ENCODE results near the gene HERC2. TPM values are rescaled to one million over a fixed set of nuclear protein-coding genes. Genes with fewer than 3 reads are reported as not detected.

The HERC2 gene
- polyA plus RNA-seq, 3 donors from 2014 or later = 4.8 to 13.9 (median 7.6) TPM

DNA sequence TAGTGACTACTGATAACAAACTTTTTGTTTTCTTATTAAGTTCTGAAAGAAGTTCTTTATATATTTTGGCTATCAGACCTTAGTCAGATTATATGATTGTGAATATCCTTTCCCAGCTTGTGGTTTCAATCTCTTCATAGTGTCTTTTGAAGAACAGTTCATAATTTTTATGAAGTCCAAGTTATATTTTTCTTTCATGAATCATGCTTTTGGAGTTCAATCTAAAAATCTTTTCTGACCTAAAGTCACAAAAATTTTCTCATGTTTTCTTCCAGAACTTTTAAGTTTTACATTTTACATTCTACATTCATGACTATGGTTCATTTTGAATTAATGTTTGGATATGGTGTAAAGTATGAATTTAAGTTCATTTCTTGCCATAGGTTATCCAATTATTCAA, 188.7 kb downstream of the HERC2 start:
- Mint-ChIP-seq H3K4me3 (no peak overlapping the region), H3K36me3 (peaks cover 7 to 32% (median 19%) of the 10 kb centered on the region in 3 donors), H3K27me3 (ENCODE audit: low read depth in 3 of 3) (peaks cover 0 to 2% (median 2%) of the 10 kb centered on the region in 3 donors), H3K9me3 (no peaks in the 10 kb centered on the region), H3K27ac (no peak overlapping the region), H3K4me1 (peaks cover 15 to 23% of the 10 kb centered on the region in 2 donors)
- DNase-seq = no peak

DNA sequence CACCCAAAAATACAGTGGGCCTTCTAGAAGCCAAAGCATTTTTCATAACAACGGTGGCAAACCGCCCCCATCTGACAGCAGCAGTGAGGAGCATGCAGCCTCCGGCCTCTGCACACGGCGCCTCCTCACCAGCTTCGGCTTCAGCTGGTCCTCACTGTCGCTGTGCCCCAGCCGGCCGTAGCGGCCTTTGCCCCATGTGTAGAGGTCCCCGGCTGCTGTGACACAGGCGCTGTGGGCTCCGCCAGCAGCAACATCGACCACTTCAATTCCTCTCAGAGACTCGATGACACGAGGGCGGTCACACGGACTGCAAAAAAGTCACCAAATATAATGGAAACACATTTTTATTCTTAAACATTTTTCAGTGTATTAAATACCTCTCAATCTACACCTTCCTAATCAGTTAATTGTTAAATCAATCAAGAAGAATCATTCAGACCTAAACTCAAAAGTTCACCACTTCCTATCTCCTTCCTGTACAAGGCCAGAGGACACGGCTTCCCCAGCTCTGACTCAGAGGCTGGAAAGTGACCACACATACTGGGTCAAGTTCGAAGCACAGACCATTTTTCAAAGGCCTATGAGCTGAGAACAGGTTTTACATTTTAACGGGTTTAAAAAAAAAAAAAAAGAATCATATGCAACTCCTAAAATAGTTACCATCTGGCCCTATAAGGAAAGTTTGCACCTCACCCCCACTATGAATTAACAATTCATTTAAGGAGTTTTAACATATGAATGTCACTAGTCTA, 189.3 kb downstream of the HERC2 start:
- peak overlapping the region in 1 of 6 donors; percentile 66 for H3K27ac Mint-ChIP-seq
- no peaks in the 10 kb centered on the region for H3K9me3 Mint-ChIP-seq
- no peak overlapping the region for H3K4me3 Mint-ChIP-seq
- peaks cover 15 to 22% of the 10 kb centered on the region in 2 donors for H3K4me1 Mint-ChIP-seq
- peaks cover 0 to 4% (median 2%) of the 10 kb centered on the region in 3 donors for H3K27me3 Mint-ChIP-seq (ENCODE audit: low read depth in 3 of 3)
- no peak for DNase-seq
- H3K36me3 Mint-ChIP-seq = peaks cover 11 to 28% (median 20%) of the 10 kb centered on the region in 3 donors

DNA sequence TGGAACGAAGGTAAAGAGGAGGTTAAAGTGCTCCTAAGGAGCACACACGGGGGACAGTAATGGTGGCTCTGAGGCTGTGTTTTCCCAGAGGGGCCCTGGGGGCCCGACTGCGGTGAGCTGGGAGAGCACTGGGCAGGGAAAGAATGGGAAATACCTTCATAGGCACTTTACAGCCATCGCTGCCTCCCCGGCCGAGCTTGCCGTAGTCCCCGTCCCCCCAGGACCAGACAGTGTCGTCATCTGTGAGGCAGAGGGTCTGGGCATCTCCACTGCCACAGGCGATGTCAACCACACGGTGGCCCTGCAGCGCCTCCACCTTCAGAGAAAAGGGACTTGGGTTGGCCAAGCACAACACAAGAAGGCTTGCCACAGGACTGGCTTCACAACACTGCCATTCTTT, 190.0 kb downstream of the HERC2 start:
- Mint-ChIP-seq H3K36me3 (peaks cover 11 to 27% (median 16%) of the 10 kb centered on the region in 3 donors), H3K9me3 (no peaks in the 10 kb centered on the region), H3K4me3 (no peak overlapping the region), H3K4me1 (peaks cover 12 to 15% of the 10 kb centered on the region in 2 donors), H3K27ac (no peak overlapping the region), H3K27me3 (ENCODE audit: low read depth in 3 of 3) (peaks cover 0 to 4% (median 2%) of the 10 kb centered on the region in 3 donors)
- no peak for DNase-seq

DNA sequence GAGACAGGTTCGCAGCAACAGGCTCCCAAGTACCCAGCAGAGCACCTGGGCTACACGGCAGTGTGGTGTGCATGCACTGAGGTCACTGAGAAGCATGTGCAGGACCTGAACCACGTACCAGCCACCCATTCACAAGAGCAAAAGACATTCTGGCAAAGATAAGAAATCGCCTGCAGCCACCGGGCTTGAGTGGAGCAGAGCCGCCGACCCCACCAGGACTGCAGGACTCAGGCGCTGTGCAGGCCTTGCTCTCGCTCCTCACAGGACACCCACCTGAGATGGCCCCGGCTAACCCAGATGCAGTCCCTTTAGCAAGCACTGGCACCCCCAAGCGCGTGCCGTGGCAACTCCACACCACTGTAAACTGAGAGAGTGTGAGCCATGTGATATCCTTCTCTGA, 190.6 kb downstream of the HERC2 start:
- H3K36me3 Mint-ChIP-seq = peaks cover 11 to 22% (median 16%) of the 10 kb centered on the region in 3 donors
- no peak for DNase-seq
- H3K4me3 Mint-ChIP-seq = no peak overlapping the region
- H3K9me3 Mint-ChIP-seq = no peaks in the 10 kb centered on the region
- peaks cover 0 to 4% (median 2%) of the 10 kb centered on the region in 3 donors for H3K27me3 Mint-ChIP-seq (ENCODE audit: low read depth in 3 of 3)
- no peak overlapping the region for H3K27ac Mint-ChIP-seq
- H3K4me1 Mint-ChIP-seq = peaks cover 7 to 9% of the 10 kb centered on the region in 2 donors

DNA sequence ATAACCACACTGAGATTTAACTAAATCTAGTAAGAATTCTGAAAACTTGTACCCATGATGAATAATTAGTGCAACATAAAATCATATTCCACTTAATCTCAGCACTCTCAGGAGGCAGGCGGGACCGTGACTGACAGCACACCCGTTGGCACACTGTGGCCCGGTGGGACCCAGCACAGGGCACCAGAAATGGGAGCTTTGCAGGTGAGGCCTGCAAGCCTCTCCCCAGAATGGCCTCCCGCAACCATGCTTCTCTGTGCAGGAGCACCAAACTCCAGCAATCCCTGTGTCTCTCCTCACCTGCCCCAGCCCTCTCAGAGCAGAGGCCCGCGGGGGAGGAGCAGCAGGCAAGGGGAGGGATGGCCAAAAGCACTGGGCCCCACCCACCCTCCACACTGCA, 191.3 kb downstream of the HERC2 start:
- peaks cover 0 to 2% of the 10 kb centered on the region in 2 donors for H3K4me1 Mint-ChIP-seq
- no peak for DNase-seq
- no peak overlapping the region for H3K27ac Mint-ChIP-seq
- no peaks in the 10 kb centered on the region for H3K9me3 Mint-ChIP-seq
- H3K36me3 Mint-ChIP-seq = peaks cover 11 to 22% (median 15%) of the 10 kb centered on the region in 3 donors
- H3K27me3 Mint-ChIP-seq (ENCODE audit: low read depth in 3 of 3) = peaks cover 0 to 4% (median 2%) of the 10 kb centered on the region in 3 donors
- no peak overlapping the region for H3K4me3 Mint-ChIP-seq

DNA sequence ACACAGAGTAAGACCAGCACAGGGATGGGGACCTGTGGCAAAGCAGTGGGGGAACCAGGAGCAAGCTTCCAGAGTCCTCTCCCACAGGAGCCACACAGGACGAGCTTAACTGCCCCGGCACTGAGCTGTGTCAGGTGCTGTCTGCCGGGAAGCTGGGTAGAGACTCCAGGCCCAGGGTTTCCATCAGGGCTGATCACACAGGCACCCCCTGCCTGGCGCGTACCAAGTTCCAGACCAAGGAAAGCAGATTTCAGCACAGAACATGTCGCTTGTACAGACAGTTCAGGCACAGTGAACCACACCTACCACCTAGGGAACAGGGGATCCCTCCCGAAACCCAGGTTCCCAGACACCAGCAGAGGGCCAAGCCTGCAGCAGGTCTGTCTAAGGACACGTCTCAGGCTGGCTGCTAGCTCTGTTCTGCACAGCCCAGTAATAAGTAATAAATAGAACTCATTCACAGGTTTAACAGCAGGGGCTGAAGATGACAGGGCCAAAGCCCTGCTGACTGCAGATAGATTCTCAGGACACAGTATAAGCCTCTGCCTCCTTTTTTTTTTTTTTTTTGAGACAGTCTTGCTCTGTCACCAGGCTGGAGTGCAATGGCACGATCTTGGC, 192.6 kb downstream of the HERC2 start:
- Mint-ChIP-seq H3K27ac (no peak overlapping the region), H3K4me1 (no peaks in the 10 kb centered on the region), H3K27me3 (ENCODE audit: low read depth in 3 of 3) (peaks cover 0 to 4% (median 2%) of the 10 kb centered on the region in 3 donors), H3K4me3 (no peak overlapping the region), H3K9me3 (no peaks in the 10 kb centered on the region), H3K36me3 (peaks cover 8 to 22% (median 11%) of the 10 kb centered on the region in 3 donors)
- DNase-seq = no peak

DNA sequence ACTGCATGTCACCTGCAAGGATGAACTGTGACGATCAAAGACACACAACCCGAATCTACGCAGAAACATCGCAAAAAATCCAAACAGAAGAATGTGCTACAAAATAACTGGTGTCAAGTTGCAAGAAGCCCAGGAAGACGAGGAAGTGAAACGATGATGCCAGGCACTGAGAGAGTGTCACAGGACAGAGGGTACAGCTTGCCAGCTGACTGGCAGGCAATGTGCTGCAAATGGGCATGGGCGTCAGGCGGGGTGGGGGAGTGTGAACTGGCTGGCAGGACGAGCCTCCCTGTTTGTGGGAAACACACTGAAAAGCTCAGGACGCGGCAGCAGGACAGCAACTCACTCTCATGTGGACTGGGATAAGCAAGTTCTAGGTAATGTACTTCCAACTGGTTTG, 193.9 kb downstream of the HERC2 start:
- H3K4me1 Mint-ChIP-seq = peaks cover 4 to 7% of the 10 kb centered on the region in 2 donors
- peaks cover 11 to 27% (median 15%) of the 10 kb centered on the region in 3 donors for H3K36me3 Mint-ChIP-seq
- no peak overlapping the region for H3K4me3 Mint-ChIP-seq
- H3K9me3 Mint-ChIP-seq = no peaks in the 10 kb centered on the region
- H3K27me3 Mint-ChIP-seq (ENCODE audit: low read depth in 3 of 3) = peaks cover 0 to 2% (median 2%) of the 10 kb centered on the region in 3 donors
- peak overlapping the region in 1 of 6 donors; percentile 61 for H3K27ac Mint-ChIP-seq
- DNase-seq = no peak

DNA sequence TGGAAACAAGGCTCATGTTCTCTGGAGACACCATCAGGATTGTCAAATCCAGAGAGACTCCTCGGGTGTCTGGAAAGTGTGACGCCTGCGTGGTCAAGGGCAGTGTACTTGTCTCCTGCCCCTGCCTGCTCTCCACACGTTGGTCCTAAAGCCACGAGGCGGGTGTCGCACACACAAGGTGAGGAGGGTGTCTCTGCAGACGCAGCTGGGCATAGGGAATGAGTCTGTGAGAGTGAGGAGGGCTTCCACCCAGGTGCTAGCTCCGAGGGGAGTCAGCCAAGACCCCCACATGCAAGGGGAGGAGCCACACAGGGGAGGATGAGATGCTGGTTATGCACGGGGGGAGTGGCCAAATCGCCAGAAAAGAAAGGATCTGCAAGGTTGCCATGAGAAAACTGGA, 194.9 kb downstream of the HERC2 start:
- no peak overlapping the region for H3K27ac Mint-ChIP-seq

DNA sequence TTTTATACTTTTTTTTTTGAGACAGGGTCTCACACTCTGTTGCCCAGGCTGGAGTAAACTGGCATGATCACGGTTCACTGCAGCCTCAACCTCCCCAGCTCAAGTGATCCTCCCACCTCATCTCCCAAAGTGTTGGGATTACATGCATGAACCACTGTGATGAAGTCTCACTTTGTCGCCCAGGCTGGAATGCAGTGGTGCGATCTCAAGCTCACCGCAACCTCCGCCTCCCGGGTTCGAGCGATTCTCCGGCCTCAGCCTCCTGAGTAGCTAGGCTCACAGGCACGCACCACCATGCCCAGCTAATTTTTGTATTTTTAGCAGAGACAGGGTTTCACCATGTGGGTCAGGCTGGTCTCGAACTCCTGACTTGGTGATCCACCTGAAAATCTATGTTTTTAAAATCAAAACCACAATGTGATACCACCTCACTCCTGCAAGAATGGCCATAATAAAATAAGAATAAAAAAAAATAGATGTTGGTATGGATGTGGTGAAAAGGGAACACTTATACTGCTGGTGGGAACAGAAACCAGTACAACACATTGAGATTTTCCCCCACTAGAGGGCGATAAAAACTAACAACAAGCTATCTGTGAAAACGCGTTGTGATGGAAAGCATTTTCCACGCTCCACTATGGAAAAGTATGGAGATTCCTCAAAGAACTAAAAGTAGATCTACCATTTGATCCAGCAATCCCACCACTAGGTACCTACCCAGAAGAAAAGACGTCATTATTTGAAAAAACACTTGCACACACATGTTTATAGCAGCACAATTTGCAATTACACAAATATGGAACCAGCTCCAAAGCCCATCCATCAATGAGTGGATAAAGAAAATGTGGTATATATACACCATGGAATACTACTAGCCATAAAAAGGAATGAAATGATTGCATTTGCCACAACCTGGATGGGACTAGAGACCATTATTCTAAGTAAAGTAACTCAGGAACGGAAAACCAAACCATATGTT, 196.0 kb downstream of the HERC2 start:
- Mint-ChIP-seq H3K4me3 (no peak overlapping the region), H3K27me3 (ENCODE audit: low read depth in 3 of 3) (peaks cover 0 to 2% (median 2%) of the 10 kb centered on the region in 3 donors), H3K36me3 (peaks cover 11 to 27% (median 14%) of the 10 kb centered on the region in 3 donors), H3K9me3 (no peaks in the 10 kb centered on the region), H3K4me1 (peaks cover 4 to 7% of the 10 kb centered on the region in 2 donors), H3K27ac (no peak overlapping the region)
- peak; percentile 26 to 44 (median 30) for DNase-seq

More for the DNA sequence above, 194.9 kb downstream of the HERC2 start:
- Mint-ChIP-seq H3K36me3 (peaks cover 9 to 25% (median 11%) of the 10 kb centered on the region in 3 donors), H3K4me1 (peaks cover 4 to 7% of the 10 kb centered on the region in 2 donors), H3K9me3 (no peaks in the 10 kb centered on the region), H3K27me3 (ENCODE audit: low read depth in 3 of 3) (peaks cover 0 to 2% (median 2%) of the 10 kb centered on the region in 3 donors), H3K4me3 (no peak overlapping the region)
- DNase-seq = no peak

DNA sequence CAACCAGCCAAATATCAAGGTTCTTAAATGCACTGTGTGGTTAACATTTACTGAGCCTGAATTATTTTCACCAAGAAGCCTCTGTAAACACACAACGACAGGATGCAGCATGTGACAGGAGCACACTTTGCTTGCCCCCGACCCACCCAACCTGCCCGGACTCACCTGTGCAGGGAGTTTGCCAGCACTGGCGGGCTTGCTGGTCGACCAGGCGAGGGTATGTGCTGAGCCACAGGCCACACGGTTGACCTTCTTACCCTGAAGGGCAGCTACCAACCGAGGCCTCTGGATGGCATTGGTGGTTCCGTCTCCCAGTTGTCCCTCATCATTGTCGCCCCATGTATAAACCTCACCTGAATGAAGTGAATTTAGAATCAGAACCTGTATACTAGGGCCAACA, 197.1 kb downstream of the HERC2 start:
- Mint-ChIP-seq H3K4me3 (no peak overlapping the region), H3K27me3 (ENCODE audit: low read depth in 3 of 3) (peaks cover 0 to 2% (median 2%) of the 10 kb centered on the region in 3 donors), H3K4me1 (peaks cover 4 to 7% of the 10 kb centered on the region in 2 donors), H3K9me3 (no peaks in the 10 kb centered on the region), H3K27ac (no peak overlapping the region), H3K36me3 (peaks cover 17 to 38% (median 24%) of the 10 kb centered on the region in 3 donors)
- DNase-seq = no peak

DNA sequence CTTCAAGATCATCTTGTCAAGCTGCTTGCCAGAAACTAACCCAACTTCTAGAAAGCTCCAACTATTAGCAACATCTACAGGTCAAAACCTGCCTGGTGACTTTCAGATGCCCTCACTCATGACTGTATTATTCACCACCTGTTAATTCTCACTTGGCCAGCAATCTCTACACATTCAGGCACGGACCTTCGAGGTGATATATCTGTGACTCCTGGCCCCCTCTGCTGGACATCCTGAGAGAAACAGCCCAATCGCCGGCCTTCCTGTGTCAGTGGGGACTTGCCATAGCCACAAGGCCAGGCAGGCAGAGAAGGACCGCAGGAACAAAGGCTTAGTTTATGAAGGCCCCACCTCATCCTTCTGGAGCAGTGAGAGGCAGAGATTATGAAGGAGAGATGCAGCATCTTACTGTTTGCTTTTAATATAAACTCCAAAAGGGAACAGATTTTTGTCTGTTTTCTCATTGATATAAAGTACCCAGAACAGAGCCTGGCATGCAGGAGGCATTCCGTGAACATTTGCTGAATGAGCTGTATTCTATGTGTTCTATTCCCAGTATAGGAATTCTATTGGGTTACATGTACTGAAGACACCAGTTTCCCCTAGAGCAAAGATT, 198.5 kb downstream of the HERC2 start:
- H3K27me3 Mint-ChIP-seq (ENCODE audit: low read depth in 3 of 3) = peaks cover 0 to 2% (median 0%) of the 10 kb centered on the region in 3 donors
- no peaks in the 10 kb centered on the region for H3K9me3 Mint-ChIP-seq
- H3K4me3 Mint-ChIP-seq = no peak overlapping the region
- H3K4me1 Mint-ChIP-seq = peaks cover 4 to 7% of the 10 kb centered on the region in 2 donors
- peaks cover 19 to 34% (median 24%) of the 10 kb centered on the region in 3 donors for H3K36me3 Mint-ChIP-seq
- DNase-seq = peak; percentile 46 to 73 (median 51)
- no peak overlapping the region for H3K27ac Mint-ChIP-seq

DNA sequence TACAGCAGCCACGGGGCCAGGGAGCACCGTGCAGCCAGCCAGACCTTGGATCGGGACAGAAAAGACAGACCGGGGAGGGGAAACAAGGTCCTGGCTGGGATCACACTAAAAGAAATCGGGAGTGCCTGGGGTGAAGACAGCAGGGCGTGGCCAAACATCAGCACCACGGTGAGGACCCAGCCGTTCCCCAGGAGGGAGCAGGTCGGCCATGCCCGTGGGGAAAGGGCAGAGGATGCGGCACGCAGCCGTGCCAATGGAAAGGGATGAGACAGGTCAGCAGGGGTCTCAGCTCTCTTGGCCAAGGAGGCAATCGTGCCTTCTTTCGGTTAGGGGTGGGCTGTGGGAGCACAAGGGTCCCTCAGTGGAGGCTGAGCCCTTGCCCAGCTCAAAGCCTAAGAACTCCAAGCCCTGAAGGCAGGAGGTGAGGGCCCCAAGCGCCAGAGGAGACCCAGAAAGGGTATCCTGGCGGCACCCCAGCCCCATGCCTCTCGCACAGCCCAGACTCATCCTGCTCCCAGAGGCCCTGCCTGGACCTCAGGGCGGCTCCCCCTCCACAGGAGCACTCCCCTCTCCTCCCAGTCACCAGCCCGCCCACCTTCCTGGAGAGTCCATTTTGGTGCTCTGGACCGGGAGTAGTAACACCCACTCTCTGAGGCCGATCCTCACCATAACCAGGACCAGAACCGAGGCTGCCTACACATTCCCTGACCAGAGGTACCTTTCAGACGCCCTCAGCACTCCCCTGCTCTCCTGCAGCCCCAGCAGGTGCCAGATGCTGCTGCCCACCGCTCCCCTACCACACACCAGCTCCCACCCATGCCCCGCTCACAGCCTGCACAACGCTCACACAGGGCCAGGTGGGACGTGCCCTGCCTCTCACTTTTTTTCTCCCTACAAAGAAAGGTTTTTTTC, 199.7 kb downstream of the HERC2 start:
- Mint-ChIP-seq H3K27me3 (ENCODE audit: low read depth in 3 of 3) (no peaks in the 10 kb centered on the region), H3K36me3 (peaks cover 23 to 41% (median 24%) of the 10 kb centered on the region in 3 donors), H3K27ac (no peak overlapping the region), H3K4me1 (peaks cover 4 to 7% of the 10 kb centered on the region in 2 donors), H3K4me3 (no peak overlapping the region), H3K9me3 (no peaks in the 10 kb centered on the region)
- no peak for DNase-seq

Data from immature natural killer cell (primary cell).